HG03565 (cell line): ENCODE measurements around the gene ELOA2.
"Not testable (repeated sequence)": the region's sequence is repeated elsewhere in the genome, so short reads cannot be mapped to it uniquely, and the experiment has no call there.

Experiments
- ATAC-seq: cut with Tn5 transposase; IDR thresholded peaks from one replicate; pipeline ENCODE4 v1.9.1; 2021; ENCODE audit warnings: mild to moderate bottlenecking, moderate library complexity; ENCODE audit not compliant: unreplicated experiment

ELOA2 gene

GRCh38 chr18:47035156-47035671 lies at the start of gene ELOA2:
Gene ELOA2, minus strand, starts transcription at chr18:47035621. Its CDS starts 357 bp downstream, at chr18:47035264.
- ATAC-seq = no peak

GRCh38 chr18:47081578-47081977 lies 46.2 kb upstream of the ELOA2 start:
- no peak for ATAC-seq

GRCh38 chr18:47080872-47081271 lies 45.5 kb upstream of the ELOA2 start:
- no peak for ATAC-seq

- ATAC-seq = no peak
These were observed 41.7 kb upstream of the ELOA2 start for GRCh38 chr18:47077111-47077510.

GRCh38 chr18:47075098-47075883 lies 39.9 kb upstream of the ELOA2 start:
- no peak for ATAC-seq

GRCh38 chr18:47067648-47068047 lies 32.2 kb upstream of the ELOA2 start:
- no peak for ATAC-seq

GRCh38 chr18:47063096-47063495 lies 27.7 kb upstream of the ELOA2 start:
- ATAC-seq = no peak

GRCh38 chr18:47062471-47062870 lies 27.1 kb upstream of the ELOA2 start:
- no peak for ATAC-seq

GRCh38 chr18:47054369-47054768 lies 18.9 kb upstream of the ELOA2 start:
- no peak for ATAC-seq

GRCh38 chr18:47050468-47050867 lies 15.0 kb upstream of the ELOA2 start:
- no peak for ATAC-seq

- ATAC-seq = no peak
These were observed 5.6 kb upstream of the ELOA2 start for GRCh38 chr18:47040982-47041381.

GRCh38 chr18:47036927-47037578 lies 1.6 kb upstream of the ELOA2 start:
- no peak for ATAC-seq

- no peak for ATAC-seq
These were observed 965 bp upstream of the ELOA2 start for GRCh38 chr18:47036298-47036874.

- not testable (repeated sequence) for ATAC-seq
These were observed 830 bp downstream of the ELOA2 start for GRCh38 chr18:47034591-47034990.

GRCh38 chr18:47032945-47033344 lies 2.5 kb downstream of the ELOA2 start:
- ATAC-seq = no peak

GRCh38 chr18:47030887-47031286 lies 4.5 kb downstream of the ELOA2 start:
- ATAC-seq = not testable (repeated sequence)

- not testable (repeated sequence) for ATAC-seq
These were observed 5.6 kb downstream of the ELOA2 start for GRCh38 chr18:47029684-47030353.

- not testable (repeated sequence) for ATAC-seq
These were observed 6.7 kb downstream of the ELOA2 start for GRCh38 chr18:47028738-47029137.

- ATAC-seq = not testable (repeated sequence)
These were observed 9.8 kb downstream of the ELOA2 start for GRCh38 chr18:47025557-47026174.

GRCh38 chr18:47023769-47024465 lies 11.5 kb downstream of the ELOA2 start:
- ATAC-seq = not testable (repeated sequence)
